ENCODE data around the gene MAP3K4.
"Not testable (repeated sequence)": the region's sequence is repeated elsewhere in the genome, so short reads cannot be mapped to it uniquely, and the experiment has no call there.

The MAP3K4 gene

DNA sequence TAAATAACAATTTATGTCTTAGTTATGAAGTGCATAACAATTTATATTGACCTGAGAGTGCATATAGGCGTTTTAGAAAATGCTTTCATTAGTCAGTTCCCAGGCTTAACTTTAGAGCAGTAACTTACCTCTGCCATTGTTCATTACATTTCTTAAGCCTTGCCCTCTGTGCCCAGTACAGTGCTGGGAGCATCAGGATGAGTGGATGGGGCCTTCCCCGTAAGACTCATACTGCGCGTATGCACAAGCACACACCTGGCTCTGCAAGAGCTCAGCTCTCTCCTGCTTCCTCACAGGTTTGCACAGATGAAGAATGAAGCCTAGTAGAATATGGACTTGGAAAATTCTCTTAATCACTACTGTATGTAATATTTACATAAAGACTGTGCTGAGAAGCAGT is 125.0 kb downstream of the MAP3K4 start:
- no peak for DNase-seq (ENCODE audit: low read depth in 2 of 2, low spot score in 1 of 2)

- DNase-seq (ENCODE audit: low read depth in 2 of 2, low spot score in 1 of 2): no peak
Observed at GRCh38 chr6:161117308-161117707, 125.7 kb downstream of the MAP3K4 start.

DNA sequence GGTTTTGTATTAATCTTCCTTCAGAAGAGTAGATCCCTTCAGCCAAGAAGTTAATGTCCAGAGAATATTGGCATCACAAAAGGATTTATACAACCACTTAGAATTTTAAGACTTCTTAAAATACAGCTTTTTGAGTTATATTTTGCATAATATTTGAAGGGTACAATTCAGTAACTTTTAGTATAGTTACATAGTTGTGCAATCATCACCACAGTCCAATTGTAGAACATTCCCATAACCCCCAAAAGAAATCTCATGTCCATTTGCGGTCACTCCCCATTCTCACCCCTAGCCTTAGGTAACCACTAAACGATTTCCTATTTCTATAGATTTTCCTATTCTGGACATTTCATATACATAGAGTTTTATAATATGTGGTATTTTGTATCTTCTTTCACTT is 126.4 kb downstream of the MAP3K4 start:
- no peak for DNase-seq (ENCODE audit: low read depth in 2 of 2, low spot score in 1 of 2)

- DNase-seq (ENCODE audit: low read depth in 2 of 2, low spot score in 1 of 2): not testable (repeated sequence)
Observed at GRCh38 chr6:161123319-161123718, 131.8 kb downstream of the MAP3K4 start.

GRCh38 chr6:161125591-161125990 is 134.0 kb downstream of the MAP3K4 start:
- DNase-seq (ENCODE audit: low read depth in 2 of 2, low spot score in 1 of 2): no peak

GRCh38 chr6:161127071-161127740 is 135.6 kb downstream of the MAP3K4 start:
- no peak for DNase-seq (ENCODE audit: low read depth in 2 of 2, low spot score in 1 of 2)

GRCh38 chr6:161128230-161128629 is 136.7 kb downstream of the MAP3K4 start:
- no peak for DNase-seq (ENCODE audit: low read depth in 2 of 2, low spot score in 1 of 2)

GRCh38 chr6:161128680-161129196 is 137.2 kb downstream of the MAP3K4 start:
- no peak for DNase-seq (ENCODE audit: low read depth in 2 of 2, low spot score in 1 of 2)

DNA sequence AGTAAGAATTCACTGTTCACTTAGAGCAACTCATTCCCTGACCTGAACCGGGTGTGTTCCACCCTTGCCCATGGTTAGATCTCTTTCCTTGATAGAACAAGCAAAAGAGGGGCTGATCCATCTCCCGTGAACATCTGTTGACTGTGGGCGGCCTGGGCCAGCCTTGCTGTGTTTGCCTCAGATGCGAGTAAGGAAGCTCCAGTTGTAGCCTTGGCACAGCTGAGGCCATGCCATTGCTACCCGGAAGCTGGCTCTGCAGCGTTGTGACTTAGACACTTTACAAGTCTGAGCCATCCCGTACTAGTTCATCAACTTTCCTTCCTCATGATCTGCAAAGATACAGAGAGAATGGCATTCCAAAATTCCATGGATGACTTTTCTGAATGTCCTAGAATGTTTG is 139.0 kb downstream of the MAP3K4 start:
- no peak for DNase-seq (ENCODE audit: low read depth in 2 of 2, low spot score in 1 of 2)

DNA sequence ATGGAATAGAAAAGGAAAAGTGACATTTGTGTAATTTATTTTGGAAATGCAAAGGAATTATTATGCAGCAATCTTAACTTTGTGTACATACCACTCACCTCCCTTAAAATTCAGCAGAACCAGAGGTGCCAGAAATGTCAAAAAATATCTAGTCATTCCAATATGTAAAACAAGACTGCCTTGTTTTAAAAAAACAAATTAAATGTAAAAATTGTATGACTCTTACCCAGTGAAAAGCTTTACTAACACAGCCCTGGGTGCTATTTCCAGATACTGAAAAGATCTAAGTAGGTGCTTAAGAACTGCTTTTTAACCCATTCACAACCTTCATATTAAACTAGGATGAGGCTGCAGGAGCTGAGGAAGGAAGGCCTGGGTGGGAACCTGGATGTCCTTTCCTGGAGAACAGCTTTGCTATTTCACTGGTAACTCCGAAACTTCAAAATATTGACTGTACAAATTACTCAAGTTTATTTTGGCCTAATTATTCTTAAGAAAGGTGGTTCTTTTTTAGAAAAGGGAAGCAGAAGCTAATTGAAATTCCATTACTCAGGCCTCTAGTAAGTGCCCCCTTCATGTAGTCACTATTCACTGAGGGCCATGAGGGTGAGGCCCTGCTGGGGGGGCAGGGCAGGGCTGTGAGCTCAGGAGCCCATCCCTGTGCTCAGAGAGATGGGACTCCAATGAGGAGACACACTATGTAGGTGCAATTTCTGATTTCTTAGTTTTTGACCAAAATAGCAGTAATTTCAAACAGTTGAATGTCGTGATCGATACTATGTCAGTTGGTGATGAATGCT is 139.6 kb downstream of the MAP3K4 start:
- DNase-seq (ENCODE audit: low read depth in 2 of 2, low spot score in 1 of 2): no peak

DNA sequence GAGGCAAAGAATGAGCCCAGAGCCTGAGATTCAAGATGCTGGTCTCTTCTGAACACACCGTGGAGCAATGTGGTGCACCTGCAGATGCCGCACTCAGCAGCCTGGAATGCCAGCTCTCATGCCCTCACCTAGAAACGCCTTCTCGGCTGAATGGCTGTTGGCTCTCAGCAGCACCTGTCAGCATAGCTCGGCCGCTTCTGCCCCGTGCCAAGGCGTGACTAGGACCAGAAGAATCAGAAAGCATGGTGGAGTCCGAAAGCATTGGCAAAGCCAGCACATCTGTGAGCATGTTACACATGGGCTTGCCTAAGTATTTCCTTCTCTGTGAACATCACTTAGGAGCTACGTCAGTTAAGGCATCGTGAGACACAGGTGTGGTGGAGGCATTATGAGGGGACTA is 140.8 kb downstream of the MAP3K4 start:
- no peak for DNase-seq (ENCODE audit: low read depth in 2 of 2, low spot score in 1 of 2)

DNA sequence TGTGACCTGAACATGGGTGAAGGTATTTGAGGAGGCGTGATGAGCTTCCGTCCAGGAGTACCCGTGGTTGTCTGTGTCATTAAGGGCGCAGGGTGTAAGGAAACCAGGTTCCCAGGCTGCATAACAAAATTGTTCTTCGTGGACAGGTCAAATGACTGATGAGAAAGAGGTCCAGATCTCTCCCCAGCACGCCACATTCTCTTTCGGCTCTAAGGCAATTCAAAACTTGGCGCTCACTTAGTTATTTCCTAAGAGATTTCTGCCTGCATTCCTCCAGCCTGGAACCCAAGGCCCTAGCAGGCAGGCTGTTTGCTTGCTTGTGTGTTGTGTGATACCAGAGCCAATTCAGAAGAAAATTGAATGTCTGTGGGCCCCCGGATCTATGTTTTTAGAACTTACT is 142.4 kb downstream of the MAP3K4 start:
- no peak for DNase-seq (ENCODE audit: low read depth in 2 of 2, low spot score in 1 of 2)

- no peak for DNase-seq (ENCODE audit: low read depth in 2 of 2, low spot score in 1 of 2)
Observed at GRCh38 chr6:161134550-161135298, 143.2 kb downstream of the MAP3K4 start.

GRCh38 chr6:161135695-161136591 is 144.4 kb downstream of the MAP3K4 start:
- DNase-seq (ENCODE audit: low read depth in 2 of 2, low spot score in 1 of 2): no peak

DNA sequence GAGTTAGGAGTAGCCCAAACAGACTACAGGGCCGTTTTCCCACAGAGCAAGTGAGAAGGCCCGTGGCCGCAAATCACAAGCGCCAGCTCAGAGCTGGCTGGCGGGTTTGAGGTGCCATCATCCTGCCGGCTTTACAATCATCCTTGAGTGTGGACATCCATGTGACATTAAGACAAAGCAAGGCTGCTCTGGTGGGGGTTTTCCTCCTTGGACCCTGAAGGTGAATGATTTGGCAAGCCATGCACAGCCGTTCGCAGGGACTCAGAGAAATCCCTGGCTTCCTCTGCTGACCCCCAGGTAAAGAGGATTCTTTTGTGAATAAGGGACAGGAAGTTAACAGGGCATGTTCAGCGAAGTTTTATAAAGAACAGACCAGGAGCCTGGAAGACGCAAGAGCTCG is 145.1 kb downstream of the MAP3K4 start:
- no peak for DNase-seq (ENCODE audit: low read depth in 2 of 2, low spot score in 1 of 2)

- no peak for DNase-seq (ENCODE audit: low read depth in 2 of 2, low spot score in 1 of 2)
Observed at GRCh38 chr6:161137320-161137719, 145.8 kb downstream of the MAP3K4 start.

GRCh38 chr6:161137839-161138542 is 146.4 kb downstream of the MAP3K4 start:
- DNase-seq (ENCODE audit: low read depth in 2 of 2, low spot score in 1 of 2): no peak

DNA sequence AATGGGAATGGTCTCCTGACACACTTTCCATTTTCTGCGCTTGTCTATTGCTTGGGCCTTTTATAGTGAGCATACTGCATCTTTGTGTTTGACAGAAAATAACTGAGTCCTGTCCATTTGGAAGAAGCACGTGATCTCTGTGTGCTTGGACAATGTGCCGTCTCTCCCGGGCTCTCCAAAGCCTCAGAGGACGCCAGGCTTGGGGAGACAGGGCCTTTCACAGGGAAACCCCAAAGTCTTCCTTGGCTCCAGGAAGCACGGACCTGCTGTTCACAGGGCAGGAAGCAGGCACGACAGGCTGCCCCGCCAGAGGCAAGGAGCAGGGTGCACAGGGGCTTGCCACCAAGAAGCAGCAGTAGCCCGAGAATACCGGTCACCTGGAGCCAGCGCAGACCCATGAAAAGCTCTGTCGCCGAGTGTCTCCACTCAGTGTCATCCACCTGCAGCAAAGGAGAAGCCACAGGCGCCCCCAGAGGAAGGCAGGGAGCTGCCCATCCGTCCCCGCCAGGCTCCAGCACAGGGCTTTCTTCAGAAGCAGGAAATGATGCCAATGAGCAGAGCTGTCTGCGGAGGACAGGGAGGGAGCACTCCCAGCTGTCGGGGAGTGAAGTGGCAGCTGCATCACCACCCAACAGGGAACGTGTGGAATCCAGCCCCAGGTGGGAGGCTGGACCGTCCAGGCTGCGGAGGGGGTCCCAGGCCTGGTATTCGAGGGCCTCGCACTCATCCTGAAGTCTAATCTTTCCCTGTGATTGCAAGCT is 147.2 kb downstream of the MAP3K4 start:
- no peak for DNase-seq (ENCODE audit: low read depth in 2 of 2, low spot score in 1 of 2)

GRCh38 chr6:161139304-161139765 is 147.8 kb downstream of the MAP3K4 start:
- no peak for DNase-seq (ENCODE audit: low read depth in 2 of 2, low spot score in 1 of 2)

Measured in stimulated activated CD8-positive, alpha-beta memory T cell treated with anti-CD3 and anti-CD28 coated beads, Interleukin-4, amount 100 ng/mL, for 1 hour (primary cell).